NCI-H345 (cell line): ENCODE measurements around the gene RGS13.
"Not testable (repeated sequence)": the region's sequence is repeated elsewhere in the genome, so short reads cannot be mapped to it uniquely, and the experiment has no call there.

Experiments
- DNase-seq: peaks from one replicate; lab custom pipeline; 2025; lab: John Stamatoyannopoulos, UW

The RGS13 gene

GRCh38 chr1:192678099-192678498, 42.2 kb downstream of the RGS13 start:
- DNase-seq, result no peak

GRCh38 chr1:192682335-192682734, 46.4 kb downstream of the RGS13 start:
- DNase-seq, result no peak

- DNase-seq, result not testable (repeated sequence)
These were observed 47.1 kb downstream of the RGS13 start for GRCh38 chr1:192683081-192683480.

GRCh38 chr1:192689459-192689858, 53.5 kb downstream of the RGS13 start:
- no peak for DNase-seq

GRCh38 chr1:192691041-192691440, 55.1 kb downstream of the RGS13 start:
- no peak for DNase-seq

- no peak for DNase-seq
These were observed 60.1 kb downstream of the RGS13 start for GRCh38 chr1:192696082-192696481.

GRCh38 chr1:192697771-192698170, 61.8 kb downstream of the RGS13 start:
- DNase-seq, result no peak

- DNase-seq, result no peak
These were observed 62.8 kb downstream of the RGS13 start for GRCh38 chr1:192698731-192699130.

GRCh38 chr1:192700834-192701271, 64.9 kb downstream of the RGS13 start:
- DNase-seq, result no peak

GRCh38 chr1:192702212-192702902, 66.4 kb downstream of the RGS13 start:
- no peak for DNase-seq

- no peak for DNase-seq
These were observed 67.6 kb downstream of the RGS13 start for GRCh38 chr1:192703283-192704206.

- no peak for DNase-seq
These were observed 69.6 kb downstream of the RGS13 start for GRCh38 chr1:192705510-192705909.

GRCh38 chr1:192706936-192707335, 71.0 kb downstream of the RGS13 start:
- no peak for DNase-seq

GRCh38 chr1:192707978-192708547, 72.1 kb downstream of the RGS13 start:
- DNase-seq, result no peak

- DNase-seq, result no peak
These were observed 73.6 kb downstream of the RGS13 start for GRCh38 chr1:192709544-192709943.
